ENCODE data around the gene RAB6B. TPM values are rescaled to one million over a fixed set of nuclear protein-coding genes. Genes with fewer than 3 reads are reported as not detected.

RAB6B gene
- total and polyA plus RNA-seq, 8 donors, result 1.6 to 9.2 (median 3.9) TPM

DNA sequence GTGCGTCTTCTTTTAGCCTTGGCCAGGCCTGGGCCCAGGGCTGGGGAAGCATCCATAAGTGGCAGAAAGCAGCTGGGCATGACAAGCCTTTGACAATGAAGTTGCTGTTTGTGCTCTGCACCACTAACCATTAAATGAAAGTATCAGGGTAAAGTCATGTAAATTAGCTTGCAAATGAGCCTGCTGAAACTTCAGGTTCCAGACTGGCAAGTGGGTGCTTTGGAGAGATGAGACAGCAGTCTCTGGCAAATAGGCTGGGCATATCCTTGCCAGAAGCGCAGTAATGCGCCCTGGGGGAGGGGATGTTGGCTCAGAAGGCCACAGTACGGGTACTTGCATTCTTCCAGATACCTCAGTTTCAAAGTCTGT is 40.7 kb downstream of the RAB6B start:
- Histone ChIP-seq H3K27me3 (no peaks in the 10 kb centered on the region), H3K36me3 (no peaks in the 10 kb centered on the region), H3K9me3 (no peaks in the 10 kb centered on the region), H3K27ac (no peak overlapping the region), H3K4me1 (no peaks in the 10 kb centered on the region), H3K4me3 (no peak overlapping the region)
- TF ChIP-seq CTCF (IDR thresholded peaks at IDR 0.05), result no peak
- DNase-seq (no peak), FAIRE-seq (no peak), ATAC-seq (no peak)
- intact Hi-C loops (cut with DNase I), result no loop called here
- WGBS, 2 donors, result 92 to 93% methylated on average over 4 of the region's 4 CpGs

DNA sequence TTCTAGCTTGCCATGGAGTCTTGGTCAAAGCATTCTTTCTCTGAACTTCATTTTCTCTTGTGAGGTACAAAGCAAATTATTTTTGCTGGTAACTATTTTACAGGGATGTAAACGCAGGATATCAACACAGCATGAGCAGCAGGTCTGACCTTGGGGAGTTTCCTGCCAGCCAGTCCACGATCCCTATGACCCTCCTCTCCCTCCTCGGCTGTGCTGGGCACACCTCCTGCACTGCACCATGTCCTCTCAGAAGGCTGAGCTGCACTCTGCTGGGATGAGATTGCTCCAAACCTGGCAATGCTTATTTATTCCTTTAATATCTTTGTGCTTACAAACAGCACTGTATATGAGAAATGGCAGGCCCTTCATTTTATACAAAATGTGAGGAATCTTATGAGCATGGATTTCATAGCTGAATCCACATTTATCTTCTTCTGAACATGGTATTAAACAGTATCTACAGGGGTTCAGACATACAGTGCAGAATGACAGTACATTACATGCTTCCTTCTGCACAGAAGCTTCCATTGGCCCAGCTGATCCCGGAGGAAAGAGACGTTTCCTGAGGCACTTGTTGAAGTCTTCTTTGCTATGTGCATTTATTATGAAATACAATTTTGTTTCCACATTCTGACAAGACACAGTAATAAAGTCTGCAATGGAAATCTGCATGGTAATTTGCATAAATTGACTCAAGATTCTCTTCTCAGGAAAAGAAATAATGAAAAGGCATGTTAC is 41.2 kb downstream of the RAB6B start:
- Histone ChIP-seq H3K27me3 (no peaks in the 10 kb centered on the region), H3K4me1 (no peaks in the 10 kb centered on the region), H3K4me3 (no peak overlapping the region), H3K36me3 (no peaks in the 10 kb centered on the region), H3K9me3 (no peaks in the 10 kb centered on the region), H3K27ac (no peak overlapping the region)
- intact Hi-C loops (cut with DNase I), result no loop called here
- ATAC-seq, result peak in 1 of 4 donors; percentile 24
- 47 to 49% methylated on average over 5 of the region's 5 CpGs for WGBS, 2 donors
- TF ChIP-seq CTCF (IDR thresholded peaks at IDR 0.05), result no peak
- FAIRE-seq, result no peak
- no peak for DNase-seq

DNA sequence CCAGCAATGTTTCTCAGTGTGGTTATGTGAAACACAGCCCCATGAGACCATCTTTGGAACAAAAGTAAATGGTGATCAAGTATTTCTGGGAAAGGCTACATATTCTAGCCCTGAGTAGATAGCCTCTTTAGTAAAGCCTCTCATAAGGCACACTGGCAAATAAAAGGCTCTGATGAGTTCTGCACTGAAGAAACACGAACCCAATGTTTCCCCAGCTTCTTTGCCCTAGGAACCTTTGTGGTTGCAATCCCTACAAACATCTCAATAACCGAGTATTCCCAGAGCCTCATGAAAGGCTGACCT is 41.8 kb downstream of the RAB6B start:
- WGBS, 2 donors, result 80% methylated on average over 2 of the region's 2 CpGs
- no peak for FAIRE-seq
- Histone ChIP-seq H3K36me3 (no peaks in the 10 kb centered on the region), H3K9me3 (no peaks in the 10 kb centered on the region), H3K27ac (no peak overlapping the region), H3K4me1 (no peaks in the 10 kb centered on the region), H3K27me3 (no peaks in the 10 kb centered on the region), H3K4me3 (no peak overlapping the region)
- no peak for TF ChIP-seq CTCF (IDR thresholded peaks at IDR 0.05)
- peak in 1 of 4 donors; percentile 14 for ATAC-seq
- intact Hi-C loops (cut with DNase I), result no loop called here
- no peak for DNase-seq

GRCh38 chr3:133853063-133853924 is 42.4 kb downstream of the RAB6B start:
- TF ChIP-seq CTCF (IDR thresholded peaks at IDR 0.05), result no peak
- intact Hi-C loops (cut with DNase I), result no loop called here
- Histone ChIP-seq H3K4me3 (no peak overlapping the region), H3K9me3 (no peaks in the 10 kb centered on the region), H3K4me1 (no peaks in the 10 kb centered on the region), H3K27me3 (no peaks in the 10 kb centered on the region), H3K27ac (no peak overlapping the region), H3K36me3 (no peaks in the 10 kb centered on the region)
- no peak for FAIRE-seq
- DNase-seq, result no peak
- peak in 1 of 4 donors; percentile 14 for ATAC-seq
- 79 to 85% methylated on average over 5 of the region's 5 CpGs for WGBS, 2 donors

DNA sequence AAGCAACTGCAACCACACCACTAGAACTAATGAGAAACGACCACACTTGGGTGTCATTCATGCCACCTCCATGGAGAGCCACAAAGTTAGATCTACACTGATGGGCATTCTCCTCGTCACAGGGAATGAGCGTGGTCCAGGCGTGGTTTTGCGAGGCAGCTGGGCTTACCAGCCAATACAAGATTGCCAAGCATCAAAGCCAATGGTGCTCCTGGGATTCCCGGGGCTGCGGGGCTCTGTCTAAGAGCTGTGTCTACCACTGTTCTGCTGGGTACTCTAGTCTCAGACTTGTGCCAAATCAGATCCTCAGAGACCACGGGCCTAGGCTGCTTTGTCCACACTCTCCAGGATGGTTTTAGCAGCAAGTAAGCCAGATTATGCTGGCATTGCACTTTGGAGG is 43.8 kb downstream of the RAB6B start:
- no peaks in the 10 kb centered on the region for H3K9me3 ChIP-seq
- intact Hi-C loops (cut with DNase I), result no loop called here
- no peak for ATAC-seq
- H3K4me3 ChIP-seq, result no peak overlapping the region
- H3K27ac ChIP-seq, result no peak overlapping the region
- no peak for FAIRE-seq
- no peaks in the 10 kb centered on the region for H3K27me3 ChIP-seq
- 94% methylated on average over 8 of the region's 8 CpGs for WGBS, 2 donors
- H3K36me3 ChIP-seq, result no peaks in the 10 kb centered on the region
- H3K4me1 ChIP-seq, result no peaks in the 10 kb centered on the region
- no peak for DNase-seq
- no peak for TF ChIP-seq CTCF (IDR thresholded peaks at IDR 0.05)
